Stimulated activated CD8-positive, alpha-beta memory T cell treated with anti-CD3 and anti-CD28 coated beads, Interleukin-2, amount 100 ng/mL, for 48 hours (primary cell): ENCODE data around the gene TPI1.

Experiments used
- DNase-seq, 2 donors: peaks; one replicate each; pipeline ENCODE4 v3.0.0-alpha.2; 2020; ENCODE audit warnings: low read depth in 2 of 2

The TPI1 gene

DNA sequence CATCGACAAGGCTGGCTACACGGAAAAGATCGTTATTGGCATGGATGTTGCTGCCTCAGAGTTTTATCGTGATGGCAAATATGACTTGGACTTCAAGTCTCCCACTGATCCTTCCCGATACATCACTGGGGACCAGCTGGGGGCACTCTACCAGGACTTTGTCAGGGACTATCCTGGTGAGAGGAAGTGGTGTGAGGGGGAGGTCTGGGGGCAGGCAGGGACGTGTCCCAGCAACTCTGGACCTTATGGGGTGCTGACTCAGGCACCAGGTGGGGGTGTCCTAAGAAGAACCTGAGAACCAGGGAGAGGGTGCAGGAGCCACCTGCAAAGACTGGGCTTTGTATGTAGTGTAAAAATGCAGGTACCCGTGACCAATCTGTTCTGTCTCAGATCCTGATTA lies 52.3 kb downstream of the TPI1 start:
- DNase-seq = no peak
